ENCODE measurements around the gene WIPF1.

WIPF1 gene, protein sequence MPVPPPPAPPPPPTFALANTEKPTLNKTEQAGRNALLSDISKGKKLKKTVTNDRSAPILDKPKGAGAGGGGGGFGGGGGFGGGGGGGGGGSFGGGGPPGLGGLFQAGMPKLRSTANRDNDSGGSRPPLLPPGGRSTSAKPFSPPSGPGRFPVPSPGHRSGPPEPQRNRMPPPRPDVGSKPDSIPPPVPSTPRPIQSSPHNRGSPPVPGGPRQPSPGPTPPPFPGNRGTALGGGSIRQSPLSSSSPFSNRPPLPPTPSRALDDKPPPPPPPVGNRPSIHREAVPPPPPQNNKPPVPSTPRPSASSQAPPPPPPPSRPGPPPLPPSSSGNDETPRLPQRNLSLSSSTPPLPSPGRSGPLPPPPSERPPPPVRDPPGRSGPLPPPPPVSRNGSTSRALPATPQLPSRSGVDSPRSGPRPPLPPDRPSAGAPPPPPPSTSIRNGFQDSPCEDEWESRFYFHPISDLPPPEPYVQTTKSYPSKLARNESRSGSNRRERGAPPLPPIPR

DNA sequence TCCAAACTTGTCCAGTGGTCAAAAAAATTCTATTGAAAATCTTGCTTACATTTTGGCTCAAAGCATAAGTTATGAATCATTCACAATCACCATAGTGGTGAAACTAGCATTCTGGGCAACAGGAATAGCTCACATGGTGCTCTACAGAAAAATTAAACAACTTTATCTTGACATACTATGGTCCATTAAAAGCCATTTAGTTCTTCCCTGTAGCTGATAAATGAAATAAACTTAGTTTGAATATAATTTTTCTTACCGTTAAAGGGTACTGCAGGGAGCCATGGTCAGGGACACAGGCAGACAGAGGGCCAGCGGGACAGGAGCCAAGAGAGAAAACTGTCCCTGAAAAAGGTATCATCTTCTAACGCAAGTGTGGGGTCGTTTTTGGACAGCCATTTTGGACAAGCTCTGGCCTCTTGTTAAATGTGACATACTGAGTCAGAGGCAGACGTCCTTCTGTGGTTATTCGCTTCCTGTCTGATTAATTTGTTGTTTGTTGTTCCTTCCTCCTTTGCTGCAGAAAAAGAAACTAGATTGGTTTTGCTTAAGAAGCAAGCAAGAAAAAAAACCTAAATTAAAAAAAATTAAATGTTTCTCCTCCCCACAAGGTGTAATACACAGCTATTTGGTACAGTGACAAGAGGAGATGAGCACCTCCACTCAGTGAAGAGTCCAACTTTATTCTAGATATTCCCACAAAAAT, at the start of gene WIPF1:
Gene WIPF1 (minus strand): TSS at position 460 of the 703 bp plus-strand sequence. CDS start 12,231 bp downstream, outside the sequence.
- DNase-seq (ENCODE audit: low spot score), result no peak

DNA sequence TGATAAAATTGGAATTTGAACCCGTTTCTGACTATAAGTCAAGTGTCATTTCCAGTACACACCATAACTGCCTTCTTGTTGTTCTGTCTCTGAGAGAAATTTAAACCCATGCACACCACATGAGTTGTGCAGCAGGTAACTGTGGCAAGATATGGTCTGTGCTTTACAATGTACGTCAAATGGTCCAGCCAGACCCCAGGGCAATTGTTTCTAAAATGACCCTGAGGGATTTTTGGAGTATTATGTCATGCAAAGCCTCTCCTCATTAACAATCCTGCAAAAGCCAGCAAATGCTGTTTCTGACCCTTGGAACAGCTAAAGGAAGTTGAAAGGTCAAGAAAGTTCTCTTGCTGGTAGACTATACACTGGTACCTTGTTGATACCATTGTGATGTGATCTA, 47.7 kb upstream of the WIPF1 start:
- no peak for DNase-seq (ENCODE audit: low spot score)

DNA sequence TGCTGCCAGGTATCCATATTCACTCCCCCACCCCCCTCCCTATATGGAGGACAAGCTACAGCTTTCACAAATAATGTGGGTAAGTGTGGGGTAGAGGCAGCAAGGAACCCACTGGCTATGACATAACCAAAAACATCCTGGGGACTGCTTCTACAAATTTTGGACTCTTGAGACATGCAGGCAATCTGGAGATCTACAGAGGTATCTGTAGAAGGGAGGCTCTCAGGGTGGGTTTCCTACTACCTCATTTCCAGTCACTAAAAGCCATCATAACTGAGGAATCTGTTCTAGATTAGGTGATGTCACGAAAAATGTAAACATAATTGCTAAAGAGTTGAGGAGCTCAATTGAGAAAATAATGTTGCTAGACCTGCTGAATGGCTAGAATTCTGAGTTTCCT, 46.8 kb upstream of the WIPF1 start:
- no peak for DNase-seq (ENCODE audit: low spot score)

- DNase-seq (ENCODE audit: low spot score), result no peak
These were observed 45.8 kb upstream of the WIPF1 start for GRCh38 chr2:174643356-174643755.

GRCh38 chr2:174641168-174641567, 43.6 kb upstream of the WIPF1 start:
- DNase-seq (ENCODE audit: low spot score), result no peak

DNA sequence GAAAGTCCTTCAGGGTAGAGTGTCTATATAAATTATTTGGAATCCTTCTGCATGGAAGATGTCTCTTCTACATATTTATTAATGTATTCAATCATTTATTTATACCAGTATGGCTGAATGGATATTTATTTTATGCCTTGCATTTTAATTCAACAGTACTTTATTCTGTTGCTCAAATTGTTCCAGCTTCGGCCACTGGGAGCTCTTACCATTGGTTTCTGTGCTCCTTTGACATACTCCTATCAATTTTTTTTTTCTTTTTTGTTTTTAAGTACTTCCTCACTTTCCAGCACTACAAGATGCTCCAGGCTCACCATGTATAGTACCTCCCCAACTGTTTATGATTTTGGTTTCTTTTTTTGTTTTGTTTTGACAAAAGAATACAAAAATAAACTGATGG, 39.4 kb upstream of the WIPF1 start:
- no peak for DNase-seq (ENCODE audit: low spot score)

- no peak for DNase-seq (ENCODE audit: low spot score)
These were observed 38.3 kb upstream of the WIPF1 start for GRCh38 chr2:174635776-174636404.

GRCh38 chr2:174635015-174635593, 37.5 kb upstream of the WIPF1 start:
- no peak for DNase-seq (ENCODE audit: low spot score)

DNA sequence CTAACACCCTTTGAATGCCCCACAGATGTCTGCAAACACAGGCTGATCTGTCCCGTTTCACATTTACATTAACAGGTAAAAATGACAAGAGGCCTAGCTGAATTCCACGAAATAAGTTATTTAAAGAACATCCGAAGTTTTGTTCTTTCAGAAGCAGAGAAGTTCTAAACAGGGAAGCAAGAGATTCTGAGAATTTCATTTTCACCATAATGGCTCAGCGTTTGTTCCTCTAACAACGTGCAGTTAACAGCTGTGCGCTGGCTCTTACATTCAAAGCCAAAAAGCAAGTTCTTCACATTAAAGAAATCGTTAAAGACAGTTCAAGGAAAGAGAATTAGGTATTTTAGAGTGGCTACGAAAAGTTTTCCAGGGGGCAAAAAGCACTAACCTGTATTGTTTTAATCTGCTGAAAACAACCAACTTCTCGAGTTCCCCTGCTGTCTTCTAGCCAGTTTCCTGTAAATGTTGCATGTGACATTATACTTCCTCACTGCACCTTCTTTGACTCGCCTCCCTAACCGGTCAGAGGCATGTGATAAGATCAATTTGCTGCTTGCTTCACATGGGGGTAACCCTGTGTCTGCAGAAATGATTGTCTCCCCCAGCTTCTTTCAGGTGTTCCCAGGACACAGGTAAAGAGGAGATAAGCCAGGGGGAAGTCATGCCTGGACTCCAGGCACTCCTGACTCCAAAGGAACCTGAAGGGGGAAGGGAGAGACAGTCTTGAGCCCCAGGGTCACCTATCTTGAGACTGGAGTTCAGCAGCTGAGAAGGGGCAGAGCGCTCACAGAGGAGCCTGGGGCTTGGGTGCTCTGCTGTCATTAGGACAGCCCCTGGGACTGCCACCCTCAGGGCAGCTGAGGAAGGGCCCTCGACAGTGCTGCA, 36.8 kb upstream of the WIPF1 start:
- no peak for DNase-seq (ENCODE audit: low spot score)

- no peak for DNase-seq (ENCODE audit: low spot score)
These were observed 36.0 kb upstream of the WIPF1 start for GRCh38 chr2:174633623-174633930.

DNA sequence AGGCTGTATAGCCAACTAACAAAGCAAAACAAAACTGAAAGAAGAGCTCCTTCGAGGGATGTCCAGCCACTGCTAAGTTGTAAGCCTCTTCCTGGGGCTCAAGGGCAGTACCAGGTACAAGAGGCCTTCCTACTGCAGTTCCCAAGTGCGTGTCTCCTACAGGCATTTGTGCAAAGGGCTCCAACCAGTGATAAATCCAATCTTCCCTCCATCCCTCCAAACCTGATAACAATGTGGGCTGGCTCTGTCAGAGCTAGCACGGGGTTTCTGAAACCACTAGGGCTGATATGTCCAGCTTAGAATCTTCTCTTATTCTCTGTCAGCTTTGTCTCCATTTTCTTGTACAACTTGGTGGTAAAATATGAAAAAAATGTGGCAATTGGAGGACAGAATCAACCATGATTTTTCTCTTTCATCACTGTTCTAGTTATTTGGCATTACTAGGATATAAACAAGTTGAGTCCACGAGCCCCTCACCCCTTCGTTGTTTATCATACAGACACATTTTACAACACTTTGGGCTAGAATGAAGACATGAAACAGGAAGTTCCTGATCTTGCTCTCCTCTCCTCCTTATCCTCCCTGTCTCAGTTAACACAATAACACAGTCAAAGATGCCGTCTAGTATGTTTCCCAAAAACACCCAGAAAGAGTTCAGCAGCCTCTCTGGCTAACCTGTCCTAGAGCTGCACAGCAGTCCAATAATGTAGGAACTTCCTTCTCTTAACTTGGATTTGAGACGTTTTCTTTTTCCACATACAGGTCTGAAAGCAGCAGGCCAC, 35.4 kb upstream of the WIPF1 start:
- no peak for DNase-seq (ENCODE audit: low spot score)

GRCh38 chr2:174631009-174631981, 33.7 kb upstream of the WIPF1 start:
- DNase-seq (ENCODE audit: low spot score), result no peak

DNA sequence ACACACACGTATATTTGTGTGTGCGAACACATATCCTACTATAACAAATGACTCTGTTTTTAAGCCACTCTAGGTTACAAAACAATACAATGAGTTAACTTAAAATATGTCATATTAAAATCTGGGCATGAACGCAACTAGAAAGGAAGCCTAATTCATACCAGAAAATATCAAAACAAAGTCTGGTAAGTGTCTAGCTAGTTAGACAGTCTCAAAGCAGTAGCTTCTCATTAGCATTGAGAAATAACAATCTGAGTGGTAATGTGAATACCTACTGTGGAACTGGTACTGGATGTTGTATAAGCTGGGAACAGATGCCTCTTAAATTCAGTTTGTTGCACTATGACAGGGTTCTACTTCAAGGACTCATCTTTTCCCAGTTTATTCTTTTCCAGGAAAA, 32.5 kb upstream of the WIPF1 start:
- no peak for DNase-seq (ENCODE audit: low spot score)

DNA sequence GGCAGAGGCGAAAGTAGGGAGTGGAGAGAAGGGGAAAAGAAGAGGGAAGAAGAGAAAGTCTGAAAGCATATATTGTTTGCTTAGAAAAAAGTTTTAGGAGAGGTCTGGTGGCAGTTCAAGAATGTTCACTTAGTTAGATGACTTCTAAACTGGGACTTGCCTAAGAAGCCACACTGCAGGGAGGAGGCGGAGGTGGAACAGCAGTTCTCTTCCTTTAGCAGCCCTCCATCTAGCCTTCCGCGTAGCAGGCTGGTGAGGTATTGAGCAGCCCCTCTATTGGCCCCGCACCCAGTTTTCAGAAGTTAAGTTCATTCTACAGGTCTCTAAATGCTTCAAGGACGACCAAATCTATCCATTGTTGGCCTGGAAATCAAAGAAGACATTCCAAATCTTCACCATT, 31.9 kb upstream of the WIPF1 start:
- DNase-seq (ENCODE audit: low spot score), result no peak

DNA sequence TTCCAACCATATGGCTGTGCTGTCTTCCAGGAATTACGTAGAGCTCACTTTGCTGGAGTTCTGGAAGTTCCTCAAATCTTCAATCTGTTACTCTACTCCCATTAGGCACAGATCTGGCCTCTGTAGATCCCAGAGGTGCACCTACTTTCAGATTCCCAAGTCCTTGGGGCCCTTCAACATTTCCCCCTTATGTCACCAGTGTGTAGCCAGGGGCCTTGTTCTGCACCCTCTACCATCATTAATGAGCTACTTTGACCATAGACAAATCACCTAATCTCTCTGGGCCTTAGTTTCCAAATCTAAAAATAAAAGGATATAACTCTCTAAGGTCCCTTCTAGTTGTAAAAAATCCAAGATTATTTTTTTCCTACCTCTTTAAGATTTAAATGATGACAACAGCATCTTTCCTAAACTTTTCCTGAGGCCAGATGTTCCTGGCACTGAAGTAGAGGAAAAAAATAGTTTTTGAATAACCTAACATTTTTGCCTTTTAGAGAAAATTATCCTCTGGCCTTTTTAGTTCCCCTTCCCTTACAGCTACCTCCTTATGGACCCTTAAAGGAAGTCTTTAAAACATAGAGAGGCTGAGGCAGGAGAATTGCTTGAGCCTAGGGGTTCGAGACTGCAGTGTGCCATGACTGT, 31.0 kb upstream of the WIPF1 start:
- DNase-seq (ENCODE audit: low spot score), result no peak

DNA sequence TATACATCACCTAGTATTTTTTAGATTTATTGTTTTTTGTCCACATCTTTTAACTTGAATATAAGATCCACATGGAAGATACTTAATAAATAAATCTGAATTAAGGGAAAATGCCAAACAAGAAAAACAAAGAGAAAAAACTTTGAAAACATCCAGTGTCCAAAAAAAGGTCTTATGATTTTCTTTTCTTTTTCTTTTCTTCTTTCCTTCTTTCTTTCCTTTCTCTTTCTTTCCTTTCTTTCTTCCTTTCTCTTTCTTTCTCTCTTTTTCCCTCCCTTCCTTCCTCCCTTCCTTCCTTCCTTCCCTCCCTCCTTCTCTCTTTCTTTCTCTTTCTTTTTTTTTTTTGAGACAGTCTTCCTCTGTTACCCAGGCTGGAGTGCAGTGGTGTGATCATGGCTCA, 29.6 kb upstream of the WIPF1 start:
- no peak for DNase-seq (ENCODE audit: low spot score)

- DNase-seq (ENCODE audit: low spot score), result no peak
These were observed 27.4 kb upstream of the WIPF1 start for GRCh38 chr2:174624895-174625430.

DNA sequence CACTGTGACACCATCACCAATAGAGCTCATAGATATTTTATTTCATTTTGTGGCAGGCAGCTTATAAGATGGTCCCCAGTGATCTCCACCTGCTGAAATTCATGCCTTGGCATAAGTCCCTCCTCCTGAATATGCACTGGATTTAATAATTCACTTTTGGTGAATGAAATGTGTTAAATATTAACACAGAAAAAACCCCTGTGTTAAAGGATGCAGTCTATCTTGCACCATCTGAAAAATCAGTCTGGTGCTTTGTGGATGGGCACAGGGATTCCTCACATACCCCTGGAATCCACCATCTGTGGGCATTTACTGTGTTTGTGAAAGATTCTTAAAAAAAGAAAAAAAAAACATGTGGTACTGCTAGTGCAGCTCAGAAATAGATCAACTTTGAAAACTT, 26.1 kb upstream of the WIPF1 start:
- DNase-seq (ENCODE audit: low spot score), result no peak

DNA sequence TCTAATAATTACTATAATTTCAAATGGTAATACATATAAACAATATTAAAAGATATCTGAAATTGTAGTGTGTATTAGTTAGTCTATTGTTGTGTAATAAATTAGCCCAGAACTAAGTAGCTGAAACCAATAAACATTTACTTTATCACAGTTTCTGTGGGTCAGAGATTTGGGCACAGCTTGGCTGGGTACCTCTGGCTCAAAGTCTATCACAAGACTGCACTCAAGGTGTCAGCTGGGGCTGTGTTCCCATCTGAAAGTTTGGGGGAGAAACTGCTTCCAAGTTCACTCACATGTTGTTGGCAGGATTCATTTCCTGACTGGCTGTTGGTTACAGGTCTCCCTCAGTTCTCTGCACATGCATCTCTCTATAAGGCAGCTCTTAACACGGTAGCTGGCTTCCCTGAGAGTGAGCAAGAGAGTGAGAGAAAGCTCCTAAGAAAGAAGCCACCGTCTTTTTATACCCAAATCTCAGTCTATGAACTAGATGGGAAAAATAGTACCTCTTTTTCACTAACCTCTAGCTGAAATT, 25.6 kb upstream of the WIPF1 start:
- DNase-seq (ENCODE audit: low spot score), result no peak

All from ecto neural progenitor cell (in vitro differentiated cells).